Heart left ventricle (tissue), 13 donors: Measurements from ENCODE around the gene BORCS5.

Experiments used
- CTCF ChIP-seq, 12 donors: fragments of 200-600 bp; sonication (generic) in 4 of 12; IDR thresholded peaks; one replicate each; pipeline versions ENCODE4 v1.5.0 to v1.8.0; 2018 to 2022; ENCODE audit warnings: antibody characterized with exemption in 12 of 12, mild to moderate bottlenecking in 5 of 12
- POLR2A ChIP-seq, 2 donors: fragments of 450-650 bp; IDR thresholded peaks; one replicate each; pipeline ENCODE4 v1.6.1; 2017; ENCODE audit warnings: antibody characterized with exemption in 2 of 2, mild to moderate bottlenecking in 2 of 2, moderate library complexity in 2 of 2
- donor health status: ischemic (EF 13 %, LVEDD 7.1; RV severe dilation, severe dysfunction).
- donor health status: DM: no; HTN: yes; CAD: no.
- donor health status: DM: no; HTN: no; CAD: no.
- donor health status: ischemic (EF 25% LVEDD 6.9; RV normal size, moderate dysfunction).
- donor health status: ischemic (EF 25% LVEDD 5.7; RV mildly dilated, moderate dysfunction).
- donor health status: ischemic (EF 35%, LVEDD 5.7; RV mildly dilated, moderate dysfunction).
- donor health status: nonischemic (EF 11% LVEDD 7.7; RV severe dilation, severe dysfunction).
- donor health status: DM: yes; HTN: yes; CAD: no.
- donor health status: PGD.
- donor health status: ischemic (EF 29% LVEDD 5.4; RV normal size, mild dysfunction).
- donor health status: nonischemic (EF 23%, LVEDD 6.1; RV moderate dilation, normal function).

GRCh38 chr12:12387501-12387900, 30.6 kb downstream of the BORCS5 start:
- TF ChIP-seq CTCF (IDR thresholded peaks at IDR 0.05) (no peak), POLR2A (IDR thresholded peaks at IDR 0.05) (no peak)
